ENCODE data around the gene DOCK11.

- TF ChIP-seq YY1 (IDR thresholded peaks at IDR 0.05; ENCODE audit: low read depth) = no peak
- no peak for TF ChIP-seq CREB1 (IDR thresholded peaks at IDR 0.05; ENCODE audit: low read depth)
- no peak for TF ChIP-seq USF1 (IDR thresholded peaks at IDR 0.05)
- no peak for TF ChIP-seq FOXM1 (IDR thresholded peaks at IDR 0.05; ENCODE audit: borderline replicate concordance, low read depth)
- no peak for TF ChIP-seq REST (IDR thresholded peaks at IDR 0.05; ENCODE audit: low read depth)
- no peak for TF ChIP-seq MAX (IDR thresholded peaks at IDR 0.05)
- TF ChIP-seq RAD21 (IDR thresholded peaks at IDR 0.05; ENCODE audit: low read depth) = no peak
- TF ChIP-seq CEBPB (IDR thresholded peaks at IDR 0.05) = no peak
- no peak for TF ChIP-seq TCF12 (IDR thresholded peaks at IDR 0.05; ENCODE audit: low read depth)
- TF ChIP-seq EP300 (IDR thresholded peaks at IDR 0.05; ENCODE audit: borderline replicate concordance) = no peak
- TF ChIP-seq NFIC (IDR thresholded peaks at IDR 0.05) = no peak
- TF ChIP-seq ZBTB7A (IDR thresholded peaks at IDR 0.05; ENCODE audit: low read depth) = no peak
- TF ChIP-seq EGR1 (IDR thresholded peaks at IDR 0.05) = no peak
- no peak for TF ChIP-seq TAF1 (IDR thresholded peaks at IDR 0.05; ENCODE audit: low read depth)
These were observed 183.7 kb downstream of the DOCK11 start for GRCh38 chrX:118679290-118679689.
